Tibial artery (tissue), 4 donors: Measurements from ENCODE around the gene SEMA3E.

Experiments
- DNase-seq, 2 donors: peaks; one replicate each; pipeline ENCODE4 v3.0.0-alpha.2; 2019
- H3K27ac ChIP-seq, 2 donors: fragments of 200-600 bp; sonication (generic) in 1 of 2; 1 replicate in 1 of 2; 2 replicates in 1 of 2; pipeline ENCODE4 v1.5.1; 2018 to 2019; ENCODE audit warnings: mild to moderate bottlenecking in 1 of 2
- H3K27me3 ChIP-seq, 2 donors: fragments of 200-600 bp; sonication (generic) in 1 of 2; one replicate each; pipeline versions ENCODE4 v1.5.1 to v1.6.0; 2016 to 2019
- H3K36me3 ChIP-seq, 3 donors: fragments of 200-600 bp; sonication (generic) in 2 of 3; one replicate each; pipeline ENCODE4 v1.5.1; 2016 to 2019; ENCODE audit warnings: mild to moderate bottlenecking in 2 of 3
- H3K4me1 ChIP-seq, 4 donors: fragments of 200-600 bp; sonication (generic) in 2 of 4; 1 replicate in 3 of 4; 2 replicates in 1 of 4; pipeline ENCODE4 v1.5.1; 2016 to 2019
- H3K4me3 ChIP-seq, 2 donors: fragments of 200-600 bp; sonication (generic) in 1 of 2; 1 replicate in 1 of 2; 2 replicates in 1 of 2; pipeline ENCODE4 v1.5.1; 2018 to 2019; ENCODE audit warnings: mild to moderate bottlenecking in 2 of 2
- H3K9me3 ChIP-seq, 3 donors: fragments of 200-600 bp; sonication (generic) in 1 of 3; one replicate each; pipeline ENCODE4 v1.5.1; 2016 to 2019
- intact Hi-C: fragments of 100-400 bp; cut with DNase I; formaldehyde crosslinking; loops from one replicate; pipeline ENCODE4 v1.15.0; 2023; ENCODE audit warnings: low total_unique reads
- TF ChIP-seq, protein P1 (sequence below), 2 experiments: fragments of 200-600 bp in 1 of 2; fragments of 450-650 bp in 1 of 2; IDR thresholded peaks; one replicate each; pipeline ENCODE4 v1.5.1; 2017 to 2019; ENCODE audit warnings: antibody characterized with exemption in 2 of 2, mild to moderate bottlenecking in 1 of 2, moderate library complexity in 1 of 2

The SEMA3E gene

DNA sequence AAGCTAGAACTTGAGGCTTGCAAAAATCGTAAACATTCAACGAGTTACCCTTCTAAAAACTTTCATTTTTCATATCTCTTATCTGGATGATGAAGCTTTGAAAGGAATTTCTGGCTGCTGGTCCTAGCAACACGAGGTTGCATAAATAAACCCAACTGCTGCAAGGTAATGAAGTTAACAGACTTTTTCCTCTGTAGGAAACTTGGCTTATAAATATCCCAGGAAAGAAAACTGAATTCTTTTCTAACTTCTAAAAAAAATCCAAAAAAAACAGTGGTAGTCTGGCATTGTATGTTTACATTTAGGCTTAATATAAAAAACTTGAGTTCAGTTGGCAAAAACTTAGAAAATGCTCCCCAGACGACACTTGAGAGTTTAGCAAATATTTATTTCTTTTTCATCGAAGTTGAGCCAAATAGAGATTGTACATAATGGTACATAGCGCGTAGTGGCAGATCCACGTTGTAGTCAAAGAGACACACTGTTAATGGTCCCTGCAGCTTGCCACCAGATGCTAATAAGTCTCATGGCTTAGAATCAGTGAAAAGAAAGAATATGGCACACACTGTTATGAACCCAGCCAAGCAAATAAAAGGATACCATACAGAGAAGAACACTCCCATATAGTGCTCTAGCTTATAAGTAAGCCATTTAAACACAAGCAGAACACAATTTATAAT lies 285.9 kb downstream of the SEMA3E start:
- TF ChIP-seq, protein P1, sequence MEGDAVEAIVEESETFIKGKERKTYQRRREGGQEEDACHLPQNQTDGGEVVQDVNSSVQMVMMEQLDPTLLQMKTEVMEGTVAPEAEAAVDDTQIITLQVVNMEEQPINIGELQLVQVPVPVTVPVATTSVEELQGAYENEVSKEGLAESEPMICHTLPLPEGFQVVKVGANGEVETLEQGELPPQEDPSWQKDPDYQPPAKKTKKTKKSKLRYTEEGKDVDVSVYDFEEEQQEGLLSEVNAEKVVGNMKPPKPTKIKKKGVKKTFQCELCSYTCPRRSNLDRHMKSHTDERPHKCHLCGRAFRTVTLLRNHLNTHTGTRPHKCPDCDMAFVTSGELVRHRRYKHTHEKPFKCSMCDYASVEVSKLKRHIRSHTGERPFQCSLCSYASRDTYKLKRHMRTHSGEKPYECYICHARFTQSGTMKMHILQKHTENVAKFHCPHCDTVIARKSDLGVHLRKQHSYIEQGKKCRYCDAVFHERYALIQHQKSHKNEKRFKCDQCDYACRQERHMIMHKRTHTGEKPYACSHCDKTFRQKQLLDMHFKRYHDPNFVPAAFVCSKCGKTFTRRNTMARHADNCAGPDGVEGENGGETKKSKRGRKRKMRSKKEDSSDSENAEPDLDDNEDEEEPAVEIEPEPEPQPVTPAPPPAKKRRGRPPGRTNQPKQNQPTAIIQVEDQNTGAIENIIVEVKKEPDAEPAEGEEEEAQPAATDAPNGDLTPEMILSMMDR (IDR thresholded peaks at IDR 0.05) = no peak
- Histone ChIP-seq H3K4me3 (no peak overlapping the region), H3K27ac (peak overlapping the region in 1 of 2 donors; percentile 7), H3K36me3 (no peaks in the 10 kb centered on the region), H3K4me1 (peaks cover 0 to 8% (median 0%) of the 10 kb centered on the region in 4 donors), H3K9me3 (no peaks in the 10 kb centered on the region), H3K27me3 (no peaks in the 10 kb centered on the region)
- no peak for DNase-seq
- intact Hi-C loops = no loop called here

DNA sequence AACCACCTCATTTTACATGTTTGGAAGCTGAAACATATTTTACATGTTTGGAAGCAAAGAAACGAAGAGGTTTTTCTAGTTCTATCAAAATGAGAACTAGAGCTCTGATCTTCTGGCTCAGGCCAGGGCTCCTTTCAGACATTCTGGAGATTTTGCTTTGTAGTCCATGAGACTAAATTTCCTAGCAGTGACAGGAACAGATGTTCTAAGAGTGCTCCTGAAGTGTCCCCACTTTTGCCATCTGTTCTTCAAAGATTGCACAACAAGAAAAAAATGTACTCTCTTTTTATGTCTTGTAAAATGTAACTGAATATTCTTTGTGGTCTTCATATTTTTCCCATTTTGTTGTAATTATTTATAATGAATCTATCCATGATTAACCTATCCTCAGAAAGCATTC lies 289.8 kb downstream of the SEMA3E start:
- no peak overlapping the region for H3K4me3 ChIP-seq
- H3K27me3 ChIP-seq = no peaks in the 10 kb centered on the region
- H3K36me3 ChIP-seq = no peaks in the 10 kb centered on the region
- TF ChIP-seq, protein P1 (IDR thresholded peaks at IDR 0.05) = no peak
- H3K9me3 ChIP-seq = no peaks in the 10 kb centered on the region
- DNase-seq = no peak
- H3K4me1 ChIP-seq = peaks cover 0 to 8% (median 0%) of the 10 kb centered on the region in 4 donors
- no peak overlapping the region for H3K27ac ChIP-seq
- intact Hi-C loops = no loop called here

DNA sequence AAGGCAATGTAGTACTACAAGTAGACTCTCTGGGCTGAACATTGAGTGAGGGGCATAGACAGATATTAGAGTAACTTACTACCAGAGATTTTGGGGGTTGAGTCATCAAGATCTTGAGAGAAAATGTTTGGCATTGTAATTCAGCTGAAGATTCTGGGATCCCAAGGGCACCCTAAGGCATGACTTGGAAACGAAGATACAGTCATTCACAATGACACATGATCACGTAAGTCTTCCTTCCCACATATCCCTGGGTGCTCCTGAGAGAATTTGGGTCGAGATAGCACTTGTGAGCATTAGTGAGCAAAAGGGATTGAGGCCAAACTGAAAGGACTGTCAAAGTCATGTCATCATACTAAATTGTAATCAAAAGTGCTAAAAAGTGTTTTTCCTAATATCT lies 293.8 kb downstream of the SEMA3E start:
- TF ChIP-seq, protein P1 (IDR thresholded peaks at IDR 0.05) = no peak
- no peak overlapping the region for H3K4me3 ChIP-seq
- no peaks in the 10 kb centered on the region for H3K36me3 ChIP-seq
- peaks cover 0 to 4% (median 0%) of the 10 kb centered on the region in 3 donors for H3K9me3 ChIP-seq
- intact Hi-C loops = no loop called here
- H3K4me1 ChIP-seq = no peaks in the 10 kb centered on the region
- H3K27me3 ChIP-seq = no peaks in the 10 kb centered on the region
- H3K27ac ChIP-seq = no peak overlapping the region
- DNase-seq = no peak

DNA sequence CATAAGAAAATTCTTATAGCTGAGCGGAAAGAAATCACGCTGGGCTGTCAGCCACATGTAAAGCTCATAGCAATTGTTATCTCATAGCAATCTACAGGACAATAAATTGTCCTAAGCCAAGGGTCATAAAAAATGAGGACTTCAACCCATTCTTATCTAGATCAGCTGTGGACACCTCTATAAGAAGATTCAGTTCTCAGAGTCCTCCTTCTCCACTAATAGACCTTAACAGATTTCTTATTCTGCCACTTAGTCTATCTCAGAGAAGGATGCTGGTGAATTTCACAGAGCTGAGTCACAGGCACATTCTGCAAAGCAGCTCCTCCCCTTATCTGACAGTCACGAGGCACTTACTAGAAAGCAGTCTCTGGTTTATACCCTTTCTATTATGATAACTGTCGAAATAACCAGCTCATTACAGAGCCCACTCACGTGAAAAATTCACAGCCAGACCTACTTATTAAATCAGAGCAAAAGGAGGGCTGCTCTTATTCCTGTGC lies 300.9 kb downstream of the SEMA3E start:
- TF ChIP-seq, protein P1 (IDR thresholded peaks at IDR 0.05) = no peak
- Histone ChIP-seq H3K27me3 (no peaks in the 10 kb centered on the region), H3K4me3 (no peak overlapping the region), H3K36me3 (no peaks in the 10 kb centered on the region), H3K4me1 (no peaks in the 10 kb centered on the region), H3K9me3 (peaks cover 0 to 4% (median 0%) of the 10 kb centered on the region in 3 donors), H3K27ac (no peak overlapping the region)
- intact Hi-C loops = no loop called here
- no peak for DNase-seq

DNA sequence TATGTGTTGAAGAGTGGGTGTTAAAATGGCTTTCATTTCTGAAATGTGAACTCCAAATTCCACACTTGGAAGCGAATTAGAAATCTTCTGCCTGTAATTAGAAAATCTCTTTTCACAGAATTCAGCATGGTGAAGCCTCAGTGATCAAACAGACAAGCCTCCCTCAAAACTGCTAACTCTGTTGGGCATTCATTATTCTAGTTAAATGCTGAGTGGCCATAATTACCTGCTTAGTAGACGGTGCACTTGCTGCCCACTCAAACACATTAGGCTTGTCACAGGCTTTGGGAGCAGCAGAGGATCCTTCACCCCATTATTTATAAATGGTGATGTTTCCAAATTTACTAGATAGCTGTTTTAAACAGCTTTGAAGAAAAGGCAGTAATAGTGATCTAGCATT lies 309.0 kb downstream of the SEMA3E start:
- H3K27ac ChIP-seq = no peak overlapping the region
- TF ChIP-seq, protein P1 (IDR thresholded peaks at IDR 0.05) = no peak
- no peaks in the 10 kb centered on the region for H3K9me3 ChIP-seq
- no peak for DNase-seq
- no peaks in the 10 kb centered on the region for H3K36me3 ChIP-seq
- H3K4me1 ChIP-seq = no peaks in the 10 kb centered on the region
- intact Hi-C loops = no loop called here
- H3K4me3 ChIP-seq = no peak overlapping the region
- H3K27me3 ChIP-seq = no peaks in the 10 kb centered on the region
